DND-41 (cell line): ENCODE results near the gene FERMT2.

Source experiments
- EZH2 ChIP-seq: IDR thresholded peaks from 3 replicates; pipeline ENCODE4 v1.6.1; 2012; ENCODE audit warnings: borderline replicate concordance, low read depth, mild to moderate bottlenecking, moderate library complexity, low read length, inconsistent platforms; ENCODE audit not compliant: severe bottlenecking
- TF ChIP-seq, protein P1 (sequence below): IDR thresholded peaks from 2 replicates; pipeline ENCODE4 v1.5.1; 2012; ENCODE audit warnings: borderline replicate concordance, low read length, moderate library complexity, mild to moderate bottlenecking; ENCODE audit not compliant: poor library complexity, severe bottlenecking; ENCODE audit errors: extremely low read depth

DNA sequence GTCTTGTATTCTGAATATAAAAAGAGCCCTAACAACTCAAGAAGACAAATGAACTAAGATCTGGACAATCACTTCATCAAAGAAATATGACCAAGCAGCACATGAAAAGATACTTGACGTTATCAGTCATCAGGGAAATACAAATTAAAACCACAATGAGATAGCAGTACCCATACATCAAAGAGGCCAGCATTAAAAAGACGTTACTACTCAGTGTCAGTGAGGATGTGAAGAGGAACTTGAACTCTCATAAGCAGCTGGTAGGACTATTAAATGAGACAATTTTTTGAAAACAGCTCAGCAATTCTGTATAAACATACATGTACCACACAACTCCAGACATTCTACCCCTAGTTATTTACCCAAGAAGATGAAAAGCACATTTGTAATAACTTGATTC is 55.9 kb downstream of the FERMT2 start:
- TF ChIP-seq, protein P1, sequence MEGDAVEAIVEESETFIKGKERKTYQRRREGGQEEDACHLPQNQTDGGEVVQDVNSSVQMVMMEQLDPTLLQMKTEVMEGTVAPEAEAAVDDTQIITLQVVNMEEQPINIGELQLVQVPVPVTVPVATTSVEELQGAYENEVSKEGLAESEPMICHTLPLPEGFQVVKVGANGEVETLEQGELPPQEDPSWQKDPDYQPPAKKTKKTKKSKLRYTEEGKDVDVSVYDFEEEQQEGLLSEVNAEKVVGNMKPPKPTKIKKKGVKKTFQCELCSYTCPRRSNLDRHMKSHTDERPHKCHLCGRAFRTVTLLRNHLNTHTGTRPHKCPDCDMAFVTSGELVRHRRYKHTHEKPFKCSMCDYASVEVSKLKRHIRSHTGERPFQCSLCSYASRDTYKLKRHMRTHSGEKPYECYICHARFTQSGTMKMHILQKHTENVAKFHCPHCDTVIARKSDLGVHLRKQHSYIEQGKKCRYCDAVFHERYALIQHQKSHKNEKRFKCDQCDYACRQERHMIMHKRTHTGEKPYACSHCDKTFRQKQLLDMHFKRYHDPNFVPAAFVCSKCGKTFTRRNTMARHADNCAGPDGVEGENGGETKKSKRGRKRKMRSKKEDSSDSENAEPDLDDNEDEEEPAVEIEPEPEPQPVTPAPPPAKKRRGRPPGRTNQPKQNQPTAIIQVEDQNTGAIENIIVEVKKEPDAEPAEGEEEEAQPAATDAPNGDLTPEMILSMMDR = no peak
- no peak for TF ChIP-seq EZH2
